GM12865 (cell line): Measurements from ENCODE around the gene OPCML.

Experiments used
- DNase-seq: peaks from one replicate; pipeline ENCODE4 v3.0.0; 2010; ENCODE audit warnings: low read depth
- H3K4me3 ChIP-seq: 2 replicates; pipeline ENCODE4 v1.5.1; 2011; ENCODE audit warnings: mild to moderate bottlenecking, low read depth, low read length, control low read depth
- CTCF ChIP-seq: IDR thresholded peaks from 2 replicates; pipeline ENCODE4 v1.5.1; 2011; ENCODE audit warnings: low read length, control low read depth, low read depth, inconsistent platforms; ENCODE audit not compliant: insufficient read depth; ENCODE audit errors: missing control alignments

Gene OPCML

GRCh38 chr11:133285359-133285758 lies 246.9 kb downstream of the OPCML start:
- no peak for TF ChIP-seq CTCF
- H3K4me3 ChIP-seq = no peak overlapping the region
- no peak for DNase-seq

GRCh38 chr11:133284156-133284555 lies 248.1 kb downstream of the OPCML start:
- no peak overlapping the region for H3K4me3 ChIP-seq
- DNase-seq = no peak
- TF ChIP-seq CTCF = no peak

DNA sequence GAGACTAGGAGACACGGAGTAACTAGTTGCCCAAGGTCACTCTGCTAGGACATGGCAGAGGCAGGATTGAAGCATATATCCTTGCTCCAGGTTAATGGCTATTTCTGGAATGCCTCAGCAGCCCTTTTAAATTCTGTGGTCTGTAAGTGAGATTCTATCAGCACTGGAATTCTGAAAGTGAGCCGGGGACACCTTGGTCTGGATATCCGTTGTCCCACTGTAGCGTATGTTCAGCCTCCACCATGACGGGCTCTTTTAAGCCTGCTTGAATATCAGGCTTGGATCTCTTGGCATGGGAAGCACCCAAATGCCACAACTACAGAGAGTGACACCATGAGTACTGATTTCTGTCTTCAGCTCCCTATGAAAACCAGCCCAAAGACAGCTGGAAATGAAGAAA lies 254.4 kb downstream of the OPCML start:
- H3K4me3 ChIP-seq = no peak overlapping the region
- no peak for TF ChIP-seq CTCF
- DNase-seq = no peak

- TF ChIP-seq CTCF = no peak
- no peak overlapping the region for H3K4me3 ChIP-seq
- DNase-seq = no peak
These were observed 260.2 kb downstream of the OPCML start for GRCh38 chr11:133271871-133272776.

- no peak overlapping the region for H3K4me3 ChIP-seq
- no peak for TF ChIP-seq CTCF
- no peak for DNase-seq
These were observed 261.1 kb downstream of the OPCML start for GRCh38 chr11:133271206-133271605.

GRCh38 chr11:133269267-133269666 lies 263.0 kb downstream of the OPCML start:
- TF ChIP-seq CTCF = no peak
- DNase-seq = peak; percentile 90
- H3K4me3 ChIP-seq = no peak overlapping the region

DNA sequence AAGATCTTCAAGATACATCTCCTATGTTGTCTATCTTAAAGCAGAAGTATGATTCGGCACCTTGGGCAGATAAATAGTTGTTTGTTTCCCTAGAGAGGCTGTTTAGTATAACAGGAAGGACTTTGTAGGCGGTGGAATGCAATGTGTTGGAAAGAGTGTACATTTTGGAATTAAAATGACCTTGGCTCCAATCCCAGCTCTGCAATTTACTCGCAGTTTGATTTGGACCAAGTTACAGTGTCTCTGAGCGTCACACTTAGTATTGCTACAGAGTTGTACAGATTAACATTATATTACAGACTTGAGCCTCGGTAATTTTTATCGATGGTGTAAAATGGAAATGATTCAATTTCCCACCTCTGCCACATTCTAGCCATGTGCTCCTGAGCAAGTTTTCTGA lies 265.3 kb downstream of the OPCML start:
- DNase-seq = no peak
- no peak for TF ChIP-seq CTCF

More for the DNA sequence above, 265.3 kb downstream of the OPCML start:
- no peak overlapping the region for H3K4me3 ChIP-seq
